K562 (cell line): ENCODE measurements around the gene CALHM2. TPM values are rescaled to one million over a fixed set of nuclear protein-coding genes. Genes with fewer than 3 reads are reported as not detected.

Experiments
- ATAC-seq: fragments of 200-7000 bp; cut with Tn5 transposase; 3 replicates; pipeline ENCODE4 v1.9.1; 2020; ENCODE audit warnings: moderate library complexity
- BruUV-seq: library from RNA; stranded (reverse); fragments of 400-500 nt; replicated peaks from 2 replicates; lab custom pipeline; 2021; lab: Mats Ljungman, UMichigan
- CTCF ChIA-PET: fragments of 300-600 bp; formaldehyde crosslinking; extraction: SDS; loops from one replicate; lab custom pipeline; 2021; ENCODE audit warnings: low intra/inter-chr PET ratio; lab: Yijun Ruan, JAX
- POLR2A ChIA-PET: fragments of 300-600, 350-650 bp; sonication (Branson Sonifier 250); formaldehyde crosslinking; extraction: SDS; loops from one replicate; lab custom pipeline; 2021; ENCODE audit warnings: antibody characterized with exemption, inconsistent platforms; lab: Yijun Ruan, JAX
- DNase-seq, 4 experiments: peaks; one replicate each; pipeline versions ENCODE4 v3.0.0 to v3.0.0-alpha.2; 2011 to 2018; ENCODE audit warnings: low spot score in 3 of 4, mixed read lengths in 3 of 4; ENCODE audit errors: extremely low read depth in 1 of 4
- FAIRE-seq: peaks from 2 replicates; lab custom pipeline; 2011; peaks lifted over from hg19 to GRCh38; lab: Jason Lieb, UNC
- H2AFZ ChIP-seq: 2 replicates; pipeline ENCODE4 v1.6.0; 2011; ENCODE audit warnings: low read depth, low read length, control low read depth, inconsistent platforms
- H3K27ac ChIP-seq: fragments of 200-600 bp; 3 replicates; pipeline ENCODE4 v1.8.0; 2011; ENCODE audit warnings: low read depth, mild to moderate bottlenecking, control low read depth, inconsistent platforms, low read length, moderate library complexity, mixed read lengths; ENCODE audit errors: extremely low read depth
- H3K27me3 ChIP-seq, 2 experiments: fragments of 300-600 bp in 1 of 2; 2 replicates in 1 of 2; 3 replicates in 1 of 2; pipeline versions ENCODE4 v1.6.0 to v1.8.0; 2011; ENCODE audit warnings: inconsistent platforms in 2 of 2, low read length in 2 of 2, mild to moderate bottlenecking in 1 of 2, mixed read lengths in 1 of 2, moderate library complexity in 1 of 2; ENCODE audit not compliant: control insufficient read depth in 2 of 2, insufficient read depth in 2 of 2
- H3K36me3 ChIP-seq: fragments of 300-600 bp; 3 replicates; pipeline ENCODE4 v1.8.0; 2011; ENCODE audit warnings: mild to moderate bottlenecking, low read length, inconsistent platforms; ENCODE audit not compliant: control insufficient read depth, insufficient read depth
- H3K4me1 ChIP-seq, 2 experiments: fragments of 200-600 bp in 1 of 2; replicated peaks in 1 of 2; 2 replicates in 1 of 2; 3 replicates in 1 of 2; pipeline versions ENCODE4 v1.5.1 to v1.8.0; 2011; ENCODE audit warnings: inconsistent platforms in 2 of 2, low read length in 2 of 2, mild to moderate bottlenecking in 1 of 2, mixed read lengths in 1 of 2, moderate library complexity in 1 of 2; ENCODE audit not compliant: control insufficient read depth in 2 of 2, insufficient read depth in 2 of 2
- H3K4me2 ChIP-seq: 2 replicates; pipeline ENCODE4 v1.6.1; 2011; ENCODE audit warnings: low read length, control low read depth, inconsistent platforms, mixed read lengths; ENCODE audit not compliant: insufficient read depth
- H3K4me3 ChIP-seq: fragments of 200-600 bp; sonication (generic), shearing (Covaris generic); 2 replicates; pipeline ENCODE4 v1.5.1; 2016; ENCODE audit warnings: control low read depth, inconsistent platforms
- H3K79me2 ChIP-seq: fragments of 200-600 bp; 3 replicates; pipeline ENCODE4 v1.8.0; 2011; ENCODE audit warnings: low read length, inconsistent platforms; ENCODE audit not compliant: control insufficient read depth, insufficient read depth
- H3K9ac ChIP-seq, 2 experiments: 2 replicates each; pipeline versions ENCODE4 v1.6.0 to v1.6.1; 2011; ENCODE audit warnings: low read depth in 2 of 2, low read length in 2 of 2, control low read depth in 1 of 2, inconsistent platforms in 1 of 2, mild to moderate bottlenecking in 1 of 2, mixed read lengths in 1 of 2; ENCODE audit not compliant: insufficient read depth in 1 of 2
- H3K9me1 ChIP-seq: one replicate; pipeline ENCODE4 v1.6.0; 2011; ENCODE audit warnings: inconsistent platforms, mild to moderate bottlenecking, low read length, moderate library complexity; ENCODE audit not compliant: control insufficient read depth, insufficient read depth
- H3K9me3 ChIP-seq: replicated peaks from 2 replicates; pipeline ENCODE4 v1.5.1; 2011; ENCODE audit warnings: low read depth, low read length, inconsistent platforms; ENCODE audit not compliant: control insufficient read depth, insufficient read depth
- H4K20me1 ChIP-seq: replicated peaks from 2 replicates; pipeline ENCODE4 v1.6.1; 2011; ENCODE audit warnings: low read length, inconsistent platforms, mixed read lengths; ENCODE audit not compliant: control insufficient read depth, insufficient read depth
- MYBL2 ChIP-seq, 2 experiments: fragments of 450-650 bp in 1 of 2; sonication (generic) in 1 of 2; formaldehyde crosslinking in 1 of 2; IDR thresholded peaks; 2 replicates each; pipeline versions ENCODE4 v1.6.1 to v1.8.1; 2017 to 2022; ENCODE audit warnings: borderline replicate concordance in 1 of 2, inconsistent platforms in 1 of 2, low read depth in 1 of 2, mild to moderate bottlenecking in 1 of 2, missing genetic modification reagents in 1 of 2, moderate library complexity in 1 of 2
- WGBS: fragments of 100-300 bp; shearing (Covaris generic); methylation state at CpG from one replicate; pipeline ENCODE4 v1.1.6; 2016; ENCODE audit warnings: low coverage, mixed read lengths; ENCODE audit not compliant: insufficient coverage; ENCODE audit errors: missing lambda C conversion rate; 5-methylcytosine and 5-hydroxymethylcytosine counted together
- in situ Hi-C: fragments of 300-500 bp; cut with MboI; formaldehyde crosslinking; loops from 4 replicates; pipeline ENCODE4 v1.15.0; 2018; ENCODE audit warnings: inconsistent platforms, mixed read lengths
- intact Hi-C: fragments of 100-400 bp; cut with micrococcal nuclease; formaldehyde crosslinking; loops from 2 replicates; pipeline ENCODE4 v1.14.2; 2022
- polyA plus RNA-seq, 8 experiments: library from polyadenylated mRNA; depleted of rRNA in 4 of 8; stranded (reverse) in 5 of 8; unstranded in 3 of 8; fragments of >200 nt; fragmentation: Nextera tagmentation in 2 of 8; fragmentation: Illumina TruSeq in 1 of 8; extraction: Ambion mirVana in 2 of 8; extraction: Trizol in 1 of 8; gene quantifications; 2 replicates each; pipeline versions ENCODE4 v1.2.1 to v1.2.3, GENCODE V29; 2011 to 2014; ENCODE audit warnings: inconsistent platforms in 1 of 8, missing spikeins in 1 of 8
- total RNA-seq, 7 experiments: library from RNA; depleted of rRNA in 6 of 7; stranded (reverse); fragments of >200 nt in 6 of 7; fragmentation: Illumina TruSeq in 2 of 7; extraction: Trizol in 2 of 7; gene quantifications; 2 replicates each; pipeline versions ENCODE4 v1.2.1 to v1.2.3, GENCODE V29; 2011 to 2021; ENCODE audit warnings: low replicate concordance in 1 of 7
- TF ChIP-seq, protein P1 (sequence below): sonication (generic); formaldehyde crosslinking; IDR thresholded peaks from 2 replicates; pipeline ENCODE4 v1.8.1; 2022; ENCODE audit warnings: missing genetic modification reagents
- TF ChIP-seq, protein P2 (sequence below): fragments of 450-650 bp; formaldehyde crosslinking; conservative IDR thresholded peaks from 2 replicates; pipeline ENCODE4 v1.4.0; 2022; ENCODE audit warnings: mild to moderate bottlenecking, missing genetic modification characterization

The CALHM2 gene
- total and polyA plus RNA-seq, 9 of the 15 experiments (the other 6 are each of a cell fraction or from before 2014, with no cell fraction given) = 0.08 to 0.14 (median 0.13) TPM; not detected in 6

DNA sequence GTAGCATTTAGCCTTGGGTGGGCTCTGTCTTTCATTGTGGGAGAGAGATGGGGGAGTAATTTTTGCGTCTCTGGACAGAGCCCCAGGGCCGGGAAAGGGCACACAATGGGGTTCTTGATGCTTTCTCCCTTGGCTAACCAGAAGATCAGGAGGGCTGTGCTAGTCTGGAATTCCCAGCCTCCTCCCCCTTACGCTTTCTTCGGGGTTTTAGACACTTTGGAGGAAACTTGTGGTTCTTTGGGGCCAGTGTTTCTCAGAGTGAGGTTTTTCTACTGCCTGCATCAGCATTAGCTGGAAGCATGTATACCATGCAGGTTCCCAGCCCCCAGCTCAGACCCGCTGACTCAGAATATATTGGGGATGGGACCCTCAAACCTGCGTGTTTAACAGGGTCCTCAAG lies 48.3 kb upstream of the CALHM2 start:
- no peaks in the 10 kb centered on the region for H3K36me3 ChIP-seq
- DNase-seq = no peak
- H2AFZ ChIP-seq = no peak overlapping the region
- WGBS = 3% methylated on average over 5 of the region's 6 CpGs
- no peak overlapping the region for H3K9ac ChIP-seq
- no peaks in the 10 kb centered on the region for H3K79me2 ChIP-seq
- H3K9me1 ChIP-seq = no peaks in the 10 kb centered on the region
- H3K9me3 ChIP-seq = no peaks in the 10 kb centered on the region
- no peak overlapping the region for H3K27ac ChIP-seq
- no peak for ATAC-seq
- BruUV-seq = no TSS peak
- H3K27me3 ChIP-seq = peaks cover 13 to 37% of the 10 kb centered on the region in 2 experiments; a peak in 3 of 5 replicates
- in situ Hi-C loops = no loop called here
- ChIA-PET CTCF (no interaction called here), POLR2A (interaction anchor here (1.2 kb wide), 1 partner anchor 10 kb away, joined by 3 read pairs; no protein-coding TSS in a partner anchor)
- H3K4me3 ChIP-seq = no peak overlapping the region
- no peak overlapping the region for H3K4me2 ChIP-seq
- no peaks in the 10 kb centered on the region for H4K20me1 ChIP-seq
- peaks cover 0 to 10% of the 10 kb centered on the region in 2 experiments; a peak in 4 of 5 replicates for H3K4me1 ChIP-seq
- intact Hi-C loops = loop anchor here (5.0 kb wide), 1 partner anchor 42 kb away; no protein-coding TSS in a partner anchor
- FAIRE-seq = no peak
- TF ChIP-seq, protein P1, sequence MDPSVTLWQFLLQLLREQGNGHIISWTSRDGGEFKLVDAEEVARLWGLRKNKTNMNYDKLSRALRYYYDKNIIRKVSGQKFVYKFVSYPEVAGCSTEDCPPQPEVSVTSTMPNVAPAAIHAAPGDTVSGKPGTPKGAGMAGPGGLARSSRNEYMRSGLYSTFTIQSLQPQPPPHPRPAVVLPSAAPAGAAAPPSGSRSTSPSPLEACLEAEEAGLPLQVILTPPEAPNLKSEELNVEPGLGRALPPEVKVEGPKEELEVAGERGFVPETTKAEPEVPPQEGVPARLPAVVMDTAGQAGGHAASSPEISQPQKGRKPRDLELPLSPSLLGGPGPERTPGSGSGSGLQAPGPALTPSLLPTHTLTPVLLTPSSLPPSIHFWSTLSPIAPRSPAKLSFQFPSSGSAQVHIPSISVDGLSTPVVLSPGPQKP (CRISPR knock-in tag) = no peak
- TF ChIP-seq MYBL2 (IDR thresholded peaks at IDR 0.05; ENCODE audit: low read depth) (no peak), MYBL2 (CRISPR knock-in tag; IDR thresholded peaks at IDR 0.05; ENCODE audit: borderline replicate concordance) (no peak)
- TF ChIP-seq, protein P2, sequence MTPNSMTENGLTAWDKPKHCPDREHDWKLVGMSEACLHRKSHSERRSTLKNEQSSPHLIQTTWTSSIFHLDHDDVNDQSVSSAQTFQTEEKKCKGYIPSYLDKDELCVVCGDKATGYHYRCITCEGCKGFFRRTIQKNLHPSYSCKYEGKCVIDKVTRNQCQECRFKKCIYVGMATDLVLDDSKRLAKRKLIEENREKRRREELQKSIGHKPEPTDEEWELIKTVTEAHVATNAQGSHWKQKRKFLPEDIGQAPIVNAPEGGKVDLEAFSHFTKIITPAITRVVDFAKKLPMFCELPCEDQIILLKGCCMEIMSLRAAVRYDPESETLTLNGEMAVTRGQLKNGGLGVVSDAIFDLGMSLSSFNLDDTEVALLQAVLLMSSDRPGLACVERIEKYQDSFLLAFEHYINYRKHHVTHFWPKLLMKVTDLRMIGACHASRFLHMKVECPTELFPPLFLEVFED (CRISPR knock-in tag) = no peak
